ENCODE data around the gene SLC18B1. TPM values are rescaled to one million over a fixed set of nuclear protein-coding genes. Genes with fewer than 3 reads are reported as not detected.

SLC18B1 gene
- total RNA-seq, 1 donor from 2014 or later: 19.1 TPM

DNA sequence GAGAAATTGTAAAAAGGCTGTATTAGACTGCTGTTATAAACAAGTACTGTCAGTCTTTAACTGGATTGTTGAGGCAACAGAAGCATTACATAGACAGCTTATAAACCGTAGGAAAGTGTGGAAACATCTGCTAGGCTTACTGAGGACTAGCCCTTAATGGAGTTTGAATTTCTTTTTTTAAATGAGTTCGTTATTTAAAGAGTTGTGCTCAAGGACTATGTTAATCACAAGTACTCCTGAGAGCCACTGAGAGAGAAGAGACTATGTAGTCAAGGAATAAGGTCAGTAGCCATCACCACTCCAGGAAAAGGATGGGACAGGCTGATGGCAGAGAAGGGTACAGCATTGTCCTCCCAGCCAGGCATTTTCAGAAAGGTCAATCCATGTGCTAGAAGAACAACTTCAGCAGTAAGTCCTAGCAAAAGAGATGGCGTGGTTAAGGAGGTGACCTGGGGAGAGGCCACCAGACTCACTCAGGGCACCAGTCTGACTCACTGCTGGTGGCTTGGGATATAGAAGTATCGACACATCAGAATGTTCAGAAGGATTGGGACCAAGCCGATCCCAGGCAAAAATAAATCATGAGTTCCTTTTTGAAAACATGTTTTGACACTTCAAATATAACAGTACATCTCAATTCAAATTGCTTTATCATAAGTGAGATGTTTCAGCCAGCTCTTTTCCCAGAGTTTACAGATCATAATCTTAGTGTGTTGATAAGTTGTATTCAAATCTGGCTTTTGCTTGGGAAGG lies 22.4 kb upstream of the SLC18B1 start:
- no peak overlapping the region for H3K4me3 Mint-ChIP-seq (ENCODE audit: low read depth)
- H3K36me3 Mint-ChIP-seq (ENCODE audit: insufficient read depth): peaks cover 32% of the 10 kb centered on the region
- DNase-seq (ENCODE audit: low spot score, unreplicated experiment): no peak

GRCh38 chr6:132819405-132820161 lies 21.1 kb upstream of the SLC18B1 start:
- TF ChIP-seq, protein P1, sequence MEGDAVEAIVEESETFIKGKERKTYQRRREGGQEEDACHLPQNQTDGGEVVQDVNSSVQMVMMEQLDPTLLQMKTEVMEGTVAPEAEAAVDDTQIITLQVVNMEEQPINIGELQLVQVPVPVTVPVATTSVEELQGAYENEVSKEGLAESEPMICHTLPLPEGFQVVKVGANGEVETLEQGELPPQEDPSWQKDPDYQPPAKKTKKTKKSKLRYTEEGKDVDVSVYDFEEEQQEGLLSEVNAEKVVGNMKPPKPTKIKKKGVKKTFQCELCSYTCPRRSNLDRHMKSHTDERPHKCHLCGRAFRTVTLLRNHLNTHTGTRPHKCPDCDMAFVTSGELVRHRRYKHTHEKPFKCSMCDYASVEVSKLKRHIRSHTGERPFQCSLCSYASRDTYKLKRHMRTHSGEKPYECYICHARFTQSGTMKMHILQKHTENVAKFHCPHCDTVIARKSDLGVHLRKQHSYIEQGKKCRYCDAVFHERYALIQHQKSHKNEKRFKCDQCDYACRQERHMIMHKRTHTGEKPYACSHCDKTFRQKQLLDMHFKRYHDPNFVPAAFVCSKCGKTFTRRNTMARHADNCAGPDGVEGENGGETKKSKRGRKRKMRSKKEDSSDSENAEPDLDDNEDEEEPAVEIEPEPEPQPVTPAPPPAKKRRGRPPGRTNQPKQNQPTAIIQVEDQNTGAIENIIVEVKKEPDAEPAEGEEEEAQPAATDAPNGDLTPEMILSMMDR (IDR thresholded peaks at IDR 0.05; ENCODE audit: unreplicated experiment): no peak
- H3K4me3 Mint-ChIP-seq (ENCODE audit: low read depth): no peak overlapping the region
- no peaks in the 10 kb centered on the region for H3K27me3 Mint-ChIP-seq
- DNase-seq (ENCODE audit: low spot score, unreplicated experiment): no peak
- H3K9me3 Mint-ChIP-seq (ENCODE audit: low read depth): no peaks in the 10 kb centered on the region
- peaks cover 37% of the 10 kb centered on the region for H3K36me3 Mint-ChIP-seq (ENCODE audit: insufficient read depth)
- H3K4me1 Mint-ChIP-seq (ENCODE audit: low read depth): peaks cover 21% of the 10 kb centered on the region
- peak overlapping the region; percentile 90 for H3K27ac Mint-ChIP-seq

More for the DNA sequence above, 22.4 kb upstream of the SLC18B1 start:
- no peaks in the 10 kb centered on the region for H3K9me3 Mint-ChIP-seq (ENCODE audit: low read depth)
- TF ChIP-seq, protein P1 (IDR thresholded peaks at IDR 0.05; ENCODE audit: unreplicated experiment): no peak
- H3K27ac Mint-ChIP-seq: peak overlapping the region; percentile 83
- H3K4me1 Mint-ChIP-seq (ENCODE audit: low read depth): peaks cover 11% of the 10 kb centered on the region
- no peaks in the 10 kb centered on the region for H3K27me3 Mint-ChIP-seq

GRCh38 chr6:132818404-132819359 lies 20.2 kb upstream of the SLC18B1 start:
- DNase-seq (ENCODE audit: low spot score, unreplicated experiment): no peak
- peaks cover 37% of the 10 kb centered on the region for H3K36me3 Mint-ChIP-seq (ENCODE audit: insufficient read depth)
- no peak overlapping the region for H3K4me3 Mint-ChIP-seq (ENCODE audit: low read depth)

GRCh38 chr6:132817554-132818403 lies 19.3 kb upstream of the SLC18B1 start:
- no peak for DNase-seq (ENCODE audit: low spot score, unreplicated experiment)
- TF ChIP-seq, protein P1 (IDR thresholded peaks at IDR 0.05; ENCODE audit: unreplicated experiment): no peak
- peaks cover 37% of the 10 kb centered on the region for H3K36me3 Mint-ChIP-seq (ENCODE audit: insufficient read depth)
- peaks cover 27% of the 10 kb centered on the region for H3K4me1 Mint-ChIP-seq (ENCODE audit: low read depth)
- H3K9me3 Mint-ChIP-seq (ENCODE audit: low read depth): no peaks in the 10 kb centered on the region
- no peak overlapping the region for H3K27ac Mint-ChIP-seq
- no peaks in the 10 kb centered on the region for H3K27me3 Mint-ChIP-seq
- no peak overlapping the region for H3K4me3 Mint-ChIP-seq (ENCODE audit: low read depth)

More at GRCh38 chr6:132818404-132819359, 20.2 kb upstream of the SLC18B1 start:
- peak overlapping the region; percentile 90 for H3K27ac Mint-ChIP-seq
- peaks cover 21% of the 10 kb centered on the region for H3K4me1 Mint-ChIP-seq (ENCODE audit: low read depth)
- TF ChIP-seq, protein P1 (IDR thresholded peaks at IDR 0.05; ENCODE audit: unreplicated experiment): no peak
- H3K27me3 Mint-ChIP-seq: no peaks in the 10 kb centered on the region
- H3K9me3 Mint-ChIP-seq (ENCODE audit: low read depth): no peaks in the 10 kb centered on the region

All from progenitor cell of endocrine pancreas (in vitro differentiated cells).